NT2/D1 (cell line): ENCODE results near the gene HSPBAP1.

Experiments used
- DNase-seq: peaks from one replicate; pipeline ENCODE4 v3.0.0-alpha.2; 2011; ENCODE audit warnings: low read depth, low spot score
- H3K27me3 ChIP-seq: 2 replicates; pipeline ENCODE4 v1.6.0; 2011; ENCODE audit warnings: mild to moderate bottlenecking; ENCODE audit not compliant: insufficient read length, insufficient read depth
- H3K36me3 ChIP-seq: 2 replicates; pipeline ENCODE4 v1.6.1; 2011; ENCODE audit warnings: mild to moderate bottlenecking, low read length, mixed read lengths; ENCODE audit not compliant: insufficient read depth, insufficient read length
- H3K4me1 ChIP-seq: 2 replicates; pipeline ENCODE4 v1.5.1; 2011; ENCODE audit not compliant: insufficient read depth, insufficient read length
- H3K4me3 ChIP-seq: 2 replicates; pipeline ENCODE4 v1.5.1; 2011; ENCODE audit warnings: low read depth; ENCODE audit not compliant: insufficient read length
- H3K9ac ChIP-seq: 2 replicates; pipeline ENCODE4 v1.6.0; 2011; ENCODE audit warnings: low read depth; ENCODE audit not compliant: insufficient read length
- H3K9me3 ChIP-seq: 2 replicates; pipeline ENCODE4 v1.5.1; 2011; ENCODE audit warnings: mild to moderate bottlenecking, low read length; ENCODE audit not compliant: insufficient read depth
- SUZ12 ChIP-seq: IDR thresholded peaks from 2 replicates; pipeline ENCODE4 v1.6.1; 2011; ENCODE audit not compliant: insufficient read length, insufficient read depth; ENCODE audit errors: extremely low read depth
- YY1 ChIP-seq: IDR thresholded peaks from 2 replicates; pipeline ENCODE4 v1.6.1; 2011; ENCODE audit not compliant: insufficient read length, insufficient read depth
- ZNF274 ChIP-seq: IDR thresholded peaks from 2 replicates; pipeline ENCODE4 v1.6.1; 2011; ENCODE audit warnings: mild to moderate bottlenecking, low read depth, low read length

The HSPBAP1 gene

GRCh38 chr3:122782804-122783203, 10.8 kb downstream of the HSPBAP1 start:
- Histone ChIP-seq H3K9ac (no peak overlapping the region), H3K9me3 (peaks cover 10% of the 10 kb centered on the region), H3K4me3 (no peak overlapping the region), H3K4me1 (no peaks in the 10 kb centered on the region), H3K27me3 (no peaks in the 10 kb centered on the region), H3K36me3 (no peaks in the 10 kb centered on the region)
- TF ChIP-seq YY1 (no peak), ZNF274 (no peak), SUZ12 (no peak)
- no peak for DNase-seq

- TF ChIP-seq SUZ12 = no peak
- TF ChIP-seq YY1 = no peak
- no peak for TF ChIP-seq ZNF274
- no peak for DNase-seq
- H3K9me3 ChIP-seq = peaks cover 10% of the 10 kb centered on the region
- no peaks in the 10 kb centered on the region for H3K4me1 ChIP-seq
- no peak overlapping the region for H3K9ac ChIP-seq
- no peaks in the 10 kb centered on the region for H3K36me3 ChIP-seq
- no peak overlapping the region for H3K4me3 ChIP-seq
- no peaks in the 10 kb centered on the region for H3K27me3 ChIP-seq
Observed at GRCh38 chr3:122777563-122777962, 16.1 kb downstream of the HSPBAP1 start.

- Histone ChIP-seq H3K27me3 (no peaks in the 10 kb centered on the region), H3K9me3 (peaks cover 7% of the 10 kb centered on the region), H3K4me3 (no peak overlapping the region)
Observed at GRCh38 chr3:122776675-122777468, 16.8 kb downstream of the HSPBAP1 start.

GRCh38 chr3:122774564-122774963, 19.1 kb downstream of the HSPBAP1 start:
- Histone ChIP-seq H3K9me3 (no peaks in the 10 kb centered on the region), H3K4me1 (no peaks in the 10 kb centered on the region), H3K36me3 (no peaks in the 10 kb centered on the region), H3K4me3 (no peak overlapping the region), H3K9ac (no peak overlapping the region), H3K27me3 (no peaks in the 10 kb centered on the region)
- TF ChIP-seq ZNF274 (no peak), YY1 (no peak), SUZ12 (no peak)
- no peak for DNase-seq

More at GRCh38 chr3:122776675-122777468, 16.8 kb downstream of the HSPBAP1 start:
- H3K9ac ChIP-seq = no peak overlapping the region
- no peak for TF ChIP-seq ZNF274
- TF ChIP-seq YY1 = no peak
- no peak for TF ChIP-seq SUZ12
- no peaks in the 10 kb centered on the region for H3K36me3 ChIP-seq
- DNase-seq = no peak
- no peaks in the 10 kb centered on the region for H3K4me1 ChIP-seq

- Histone ChIP-seq H3K4me3 (no peak overlapping the region), H3K27me3 (no peaks in the 10 kb centered on the region), H3K4me1 (no peaks in the 10 kb centered on the region), H3K9ac (no peak overlapping the region), H3K36me3 (no peaks in the 10 kb centered on the region), H3K9me3 (no peaks in the 10 kb centered on the region)
- DNase-seq = no peak
- no peak for TF ChIP-seq YY1
- no peak for TF ChIP-seq ZNF274
- TF ChIP-seq SUZ12 = no peak
Observed at GRCh38 chr3:122773944-122774509, 19.6 kb downstream of the HSPBAP1 start.

GRCh38 chr3:122772827-122773226, 20.8 kb downstream of the HSPBAP1 start:
- H3K27me3 ChIP-seq = no peaks in the 10 kb centered on the region
- no peaks in the 10 kb centered on the region for H3K4me1 ChIP-seq
- H3K4me3 ChIP-seq = no peak overlapping the region
- H3K9me3 ChIP-seq = no peaks in the 10 kb centered on the region
- TF ChIP-seq ZNF274 (no peak), SUZ12 (no peak), YY1 (no peak)
- H3K36me3 ChIP-seq = no peaks in the 10 kb centered on the region
- no peak overlapping the region for H3K9ac ChIP-seq
- no peak for DNase-seq

GRCh38 chr3:122770521-122771202, 23.0 kb downstream of the HSPBAP1 start:
- Histone ChIP-seq H3K9ac (no peak overlapping the region), H3K4me3 (no peak overlapping the region), H3K36me3 (no peaks in the 10 kb centered on the region), H3K27me3 (no peaks in the 10 kb centered on the region), H3K4me1 (no peaks in the 10 kb centered on the region), H3K9me3 (no peaks in the 10 kb centered on the region)
- no peak for DNase-seq
- no peak for TF ChIP-seq ZNF274
